HepG2 (cell line): ENCODE measurements around the gene FAHD1. TPM values are rescaled to one million over a fixed set of nuclear protein-coding genes. Genes with fewer than 3 reads are reported as not detected.

Experiments
- ZKSCAN1 ChIP-seq: fragments of 150-350 bp; IDR thresholded peaks from 2 replicates; pipeline ENCODE4 v1.6.1; 2014; ENCODE audit warnings: low read length
- ZNF317 ChIP-seq: sonication (generic); formaldehyde crosslinking; IDR thresholded peaks from 2 replicates; pipeline ENCODE4 v1.5.0; 2020; ENCODE audit warnings: mild to moderate bottlenecking, missing genetic modification reagents
- ZNF562 ChIP-seq: sonication (generic); formaldehyde crosslinking; IDR thresholded peaks from 2 replicates; pipeline ENCODE4 v1.8.0; 2022; ENCODE audit warnings: missing genetic modification reagents, borderline replicate concordance
- ZNF605 ChIP-seq: sonication (generic); formaldehyde crosslinking; IDR thresholded peaks from 2 replicates; pipeline ENCODE4 v1.8.0; 2022; ENCODE audit warnings: mild to moderate bottlenecking, missing genetic modification reagents
- ZNF768 ChIP-seq: sonication (generic); formaldehyde crosslinking; IDR thresholded peaks from 2 replicates; pipeline ENCODE4 v1.4.0; 2020; ENCODE audit warnings: missing genetic modification reagents
- polyA plus RNA-seq, 8 experiments: library from polyadenylated mRNA; depleted of rRNA in 3 of 8; stranded (reverse) in 7 of 8; unstranded in 1 of 8; fragments of >200 nt; fragmentation: Illumina TruSeq in 4 of 8; extraction: Trizol in 4 of 8; gene quantifications; 2 replicates each; pipeline versions ENCODE4 v1.2.1 to v1.2.3, GENCODE V29; 2011 to 2016; ENCODE audit warnings: low read depth in 4 of 8, missing spikeins in 1 of 8, mixed read lengths in 1 of 8; ENCODE audit not compliant: insufficient read depth in 1 of 8
- total RNA-seq, 5 experiments: library from RNA; depleted of rRNA; stranded (reverse); fragments of >200 nt; fragmentation: Illumina TruSeq; extraction: Trizol; gene quantifications; 2 replicates each; pipeline ENCODE4 v1.2.3, GENCODE V29; 2016; ENCODE audit warnings: low read depth in 1 of 5
- TF ChIP-seq, protein P1 (sequence below): sonication (generic); formaldehyde crosslinking; IDR thresholded peaks from 2 replicates; pipeline ENCODE4 v1.4.0; 2020; ENCODE audit warnings: missing genetic modification reagents
- TF ChIP-seq, protein P2 (sequence below): sonication (generic); formaldehyde crosslinking; IDR thresholded peaks from 2 replicates; pipeline ENCODE4 v1.8.1; 2023; ENCODE audit warnings: mild to moderate bottlenecking, moderate library complexity, missing genetic modification reagents
- TF ChIP-seq, protein P3 (sequence below): sonication (generic); formaldehyde crosslinking; IDR thresholded peaks from 2 replicates; pipeline ENCODE4 v1.5.1; 2020; ENCODE audit warnings: mild to moderate bottlenecking, missing genetic modification reagents
- TF ChIP-seq, protein P4 (sequence below): sonication (generic); formaldehyde crosslinking; IDR thresholded peaks from 2 replicates; pipeline ENCODE4 v1.4.0; 2020; ENCODE audit warnings: missing genetic modification reagents, borderline replicate concordance
- TF ChIP-seq, protein P5 (sequence below): sonication (generic); formaldehyde crosslinking; IDR thresholded peaks from 2 replicates; pipeline ENCODE4 v1.9.0; 2021; ENCODE audit warnings: missing genetic modification reagents, mild to moderate bottlenecking, borderline replicate concordance
- TF ChIP-seq, protein P6 (sequence below): sonication (generic); formaldehyde crosslinking; IDR thresholded peaks from 2 replicates; pipeline ENCODE4 v1.5.1; 2020; ENCODE audit warnings: missing genetic modification reagents, mild to moderate bottlenecking, borderline replicate concordance
- TF ChIP-seq, protein P7 (sequence below): IDR thresholded peaks from 2 replicates; pipeline ENCODE4 v1.6.1; 2016; ENCODE audit warnings: missing compliant biosample characterization, missing genetic modification reagents, borderline replicate concordance

Gene FAHD1
- total and polyA plus RNA-seq, 2 of the 13 experiments (the other 11 are each of a cell fraction or from before 2014, with no cell fraction given), result 39.0 to 45.3 TPM

DNA sequence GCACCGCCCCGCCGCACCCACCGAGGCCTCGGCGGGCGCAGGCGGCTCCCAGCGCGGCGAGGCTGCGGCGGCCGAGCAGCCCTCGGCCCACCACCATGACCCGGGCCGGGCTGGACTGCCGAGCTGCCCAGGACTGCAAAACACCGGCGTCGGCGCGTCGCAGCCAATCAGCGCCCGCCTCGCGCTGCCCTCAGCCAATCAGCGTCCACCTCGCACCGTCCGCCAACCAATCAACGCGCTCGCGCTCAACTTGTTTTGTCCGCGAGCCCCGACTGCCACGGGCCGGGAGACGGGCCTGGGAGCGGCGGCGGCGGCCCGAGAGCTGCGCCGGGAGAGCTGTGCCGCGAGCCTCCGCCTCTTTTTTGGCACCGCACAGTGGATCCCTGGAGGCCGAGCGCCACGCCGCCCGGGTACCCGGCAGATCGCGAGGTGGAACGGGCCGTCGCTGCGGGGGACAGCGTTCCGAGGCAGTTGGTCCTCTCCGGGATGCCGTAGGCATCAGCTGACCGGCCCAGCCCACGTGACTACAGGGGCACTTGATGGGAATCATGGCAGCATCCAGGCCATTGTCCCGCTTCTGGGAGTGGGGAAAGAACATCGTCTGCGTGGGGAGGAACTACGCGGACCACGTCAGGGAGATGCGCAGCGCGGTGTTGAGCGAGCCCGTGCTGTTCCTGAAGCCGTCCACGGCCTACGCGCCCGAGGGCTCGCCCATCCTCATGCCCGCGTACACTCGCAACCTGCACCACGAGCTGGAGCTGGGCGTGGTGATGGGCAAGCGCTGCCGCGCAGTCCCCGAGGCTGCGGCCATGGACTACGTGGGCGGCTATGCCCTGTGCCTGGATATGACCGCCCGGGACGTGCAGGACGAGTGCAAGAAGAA lies at the start of gene FAHD1, which contains the start of gene HAGH (continued):
- TF ChIP-seq, protein P1, sequence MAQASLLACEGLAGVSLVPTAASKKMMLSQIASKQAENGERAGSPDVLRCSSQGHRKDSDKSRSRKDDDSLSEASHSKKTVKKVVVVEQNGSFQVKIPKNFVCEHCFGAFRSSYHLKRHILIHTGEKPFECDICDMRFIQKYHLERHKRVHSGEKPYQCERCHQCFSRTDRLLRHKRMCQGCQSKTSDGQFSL (CRISPR knock-in tag), result peak; percentile 36; the same call in 1 of the 2 replicates
- TF ChIP-seq, protein P2, sequence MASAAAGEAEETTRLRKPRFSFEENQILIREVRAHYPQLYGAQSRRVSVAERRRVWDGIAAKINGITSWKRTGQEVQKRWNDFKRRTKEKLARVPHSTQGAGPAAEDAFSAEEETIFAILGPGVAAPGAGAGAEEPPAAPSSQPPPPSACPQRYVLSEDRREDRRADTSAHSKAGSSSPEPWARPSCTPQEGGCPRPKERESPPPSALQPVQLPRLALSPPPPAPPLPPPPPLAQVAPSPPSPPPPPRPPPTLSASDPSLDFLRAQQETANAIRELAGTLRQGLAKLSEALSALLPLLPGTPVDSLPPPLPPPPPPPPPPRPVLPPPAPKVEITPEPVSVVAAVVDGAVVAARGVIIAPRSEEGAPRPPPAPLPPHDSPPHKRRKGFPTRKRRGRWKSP (CRISPR knock-in tag), result peak; percentile 97
- TF ChIP-seq, protein P3, sequence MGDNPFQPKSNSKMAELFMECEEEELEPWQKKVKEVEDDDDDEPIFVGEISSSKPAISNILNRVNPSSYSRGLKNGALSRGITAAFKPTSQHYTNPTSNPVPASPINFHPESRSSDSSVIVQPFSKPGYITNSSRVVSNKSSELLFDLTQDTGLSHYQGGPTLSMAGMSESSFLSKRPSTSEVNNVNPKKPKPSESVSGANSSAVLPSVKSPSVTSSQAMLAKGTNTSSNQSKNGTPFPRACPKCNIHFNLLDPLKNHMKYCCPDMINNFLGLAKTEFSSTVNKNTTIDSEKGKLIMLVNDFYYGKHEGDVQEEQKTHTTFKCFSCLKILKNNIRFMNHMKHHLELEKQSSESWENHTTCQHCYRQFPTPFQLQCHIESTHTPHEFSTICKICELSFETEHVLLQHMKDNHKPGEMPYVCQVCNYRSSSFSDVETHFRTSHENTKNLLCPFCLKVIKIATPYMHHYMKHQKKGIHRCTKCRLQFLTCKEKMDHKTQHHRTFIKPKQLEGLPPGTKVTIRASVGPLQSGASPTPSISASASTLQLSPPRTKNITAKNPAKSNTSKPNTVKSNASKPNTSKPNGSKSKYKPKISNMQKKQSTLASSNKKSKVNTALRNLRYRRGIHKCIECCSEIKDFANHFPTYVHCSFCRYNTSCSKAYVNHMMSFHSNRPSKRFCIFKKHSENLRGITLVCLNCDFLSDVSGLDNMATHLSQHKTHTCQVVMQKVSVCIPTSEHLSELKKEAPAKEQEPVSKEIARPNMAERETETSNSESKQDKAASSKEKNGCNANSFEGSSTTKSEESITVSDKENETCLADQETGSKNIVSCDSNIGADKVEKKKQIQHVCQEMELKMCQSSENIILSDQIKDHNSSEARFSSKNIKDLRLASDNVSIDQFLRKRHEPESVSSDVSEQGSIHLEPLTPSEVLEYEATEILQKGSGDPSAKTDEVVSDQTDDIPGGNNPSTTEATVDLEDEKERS (CRISPR knock-in tag), result peak; percentile 60; the same call in 1 of the 2 replicates
- TF ChIP-seq, protein P4, sequence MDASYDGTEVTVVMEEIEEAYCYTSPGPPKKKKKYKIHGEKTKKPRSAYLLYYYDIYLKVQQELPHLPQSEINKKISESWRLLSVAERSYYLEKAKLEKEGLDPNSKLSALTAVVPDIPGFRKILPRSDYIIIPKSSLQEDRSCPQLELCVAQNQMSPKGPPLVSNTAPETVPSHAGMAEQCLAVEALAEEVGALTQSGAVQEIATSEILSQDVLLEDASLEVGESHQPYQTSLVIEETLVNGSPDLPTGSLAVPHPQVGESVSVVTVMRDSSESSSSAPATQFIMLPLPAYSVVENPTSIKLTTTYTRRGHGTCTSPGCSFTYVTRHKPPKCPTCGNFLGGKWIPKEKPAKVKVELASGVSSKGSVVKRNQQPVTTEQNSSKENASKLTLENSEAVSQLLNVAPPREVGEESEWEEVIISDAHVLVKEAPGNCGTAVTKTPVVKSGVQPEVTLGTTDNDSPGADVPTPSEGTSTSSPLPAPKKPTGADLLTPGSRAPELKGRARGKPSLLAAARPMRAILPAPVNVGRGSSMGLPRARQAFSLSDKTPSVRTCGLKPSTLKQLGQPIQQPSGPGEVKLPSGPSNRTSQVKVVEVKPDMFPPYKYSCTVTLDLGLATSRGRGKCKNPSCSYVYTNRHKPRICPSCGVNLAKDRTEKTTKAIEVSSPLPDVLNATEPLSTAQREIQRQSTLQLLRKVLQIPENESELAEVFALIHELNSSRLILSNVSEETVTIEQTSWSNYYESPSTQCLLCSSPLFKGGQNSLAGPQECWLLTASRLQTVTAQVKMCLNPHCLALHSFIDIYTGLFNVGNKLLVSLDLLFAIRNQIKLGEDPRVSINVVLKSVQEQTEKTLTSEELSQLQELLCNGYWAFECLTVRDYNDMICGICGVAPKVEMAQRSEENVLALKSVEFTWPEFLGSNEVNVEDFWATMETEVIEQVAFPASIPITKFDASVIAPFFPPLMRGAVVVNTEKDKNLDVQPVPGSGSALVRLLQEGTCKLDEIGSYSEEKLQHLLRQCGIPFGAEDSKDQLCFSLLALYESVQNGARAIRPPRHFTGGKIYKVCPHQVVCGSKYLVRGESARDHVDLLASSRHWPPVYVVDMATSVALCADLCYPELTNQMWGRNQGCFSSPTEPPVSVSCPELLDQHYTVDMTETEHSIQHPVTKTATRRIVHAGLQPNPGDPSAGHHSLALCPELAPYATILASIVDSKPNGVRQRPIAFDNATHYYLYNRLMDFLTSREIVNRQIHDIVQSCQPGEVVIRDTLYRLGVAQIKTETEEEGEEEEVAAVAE, result peak; percentile 85; the same call in 1 of the 2 replicates
- TF ChIP-seq, protein P5, sequence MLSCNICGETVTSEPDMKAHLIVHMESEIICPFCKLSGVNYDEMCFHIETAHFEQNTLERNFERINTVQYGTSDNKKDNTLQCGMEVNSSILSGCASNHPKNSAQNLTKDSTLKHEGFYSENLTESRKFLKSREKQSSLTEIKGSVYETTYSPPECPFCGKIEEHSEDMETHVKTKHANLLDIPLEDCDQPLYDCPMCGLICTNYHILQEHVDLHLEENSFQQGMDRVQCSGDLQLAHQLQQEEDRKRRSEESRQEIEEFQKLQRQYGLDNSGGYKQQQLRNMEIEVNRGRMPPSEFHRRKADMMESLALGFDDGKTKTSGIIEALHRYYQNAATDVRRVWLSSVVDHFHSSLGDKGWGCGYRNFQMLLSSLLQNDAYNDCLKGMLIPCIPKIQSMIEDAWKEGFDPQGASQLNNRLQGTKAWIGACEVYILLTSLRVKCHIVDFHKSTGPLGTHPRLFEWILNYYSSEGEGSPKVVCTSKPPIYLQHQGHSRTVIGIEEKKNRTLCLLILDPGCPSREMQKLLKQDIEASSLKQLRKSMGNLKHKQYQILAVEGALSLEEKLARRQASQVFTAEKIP, result no peak
- TF ChIP-seq ZNF605 (peak; percentile 90), ZNF317 (CRISPR knock-in tag) (peak; percentile 77), ZNF562 (CRISPR knock-in tag) (no peak), ZNF768 (peak; percentile 70; the same call in 1 of the 2 replicates), ZKSCAN1 (no peak)
- TF ChIP-seq, protein P6, sequence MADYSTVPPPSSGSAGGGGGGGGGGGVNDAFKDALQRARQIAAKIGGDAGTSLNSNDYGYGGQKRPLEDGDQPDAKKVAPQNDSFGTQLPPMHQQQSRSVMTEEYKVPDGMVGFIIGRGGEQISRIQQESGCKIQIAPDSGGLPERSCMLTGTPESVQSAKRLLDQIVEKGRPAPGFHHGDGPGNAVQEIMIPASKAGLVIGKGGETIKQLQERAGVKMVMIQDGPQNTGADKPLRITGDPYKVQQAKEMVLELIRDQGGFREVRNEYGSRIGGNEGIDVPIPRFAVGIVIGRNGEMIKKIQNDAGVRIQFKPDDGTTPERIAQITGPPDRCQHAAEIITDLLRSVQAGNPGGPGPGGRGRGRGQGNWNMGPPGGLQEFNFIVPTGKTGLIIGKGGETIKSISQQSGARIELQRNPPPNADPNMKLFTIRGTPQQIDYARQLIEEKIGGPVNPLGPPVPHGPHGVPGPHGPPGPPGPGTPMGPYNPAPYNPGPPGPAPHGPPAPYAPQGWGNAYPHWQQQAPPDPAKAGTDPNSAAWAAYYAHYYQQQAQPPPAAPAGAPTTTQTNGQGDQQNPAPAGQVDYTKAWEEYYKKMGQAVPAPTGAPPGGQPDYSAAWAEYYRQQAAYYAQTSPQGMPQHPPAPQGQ, result no peak
- TF ChIP-seq, protein P7, sequence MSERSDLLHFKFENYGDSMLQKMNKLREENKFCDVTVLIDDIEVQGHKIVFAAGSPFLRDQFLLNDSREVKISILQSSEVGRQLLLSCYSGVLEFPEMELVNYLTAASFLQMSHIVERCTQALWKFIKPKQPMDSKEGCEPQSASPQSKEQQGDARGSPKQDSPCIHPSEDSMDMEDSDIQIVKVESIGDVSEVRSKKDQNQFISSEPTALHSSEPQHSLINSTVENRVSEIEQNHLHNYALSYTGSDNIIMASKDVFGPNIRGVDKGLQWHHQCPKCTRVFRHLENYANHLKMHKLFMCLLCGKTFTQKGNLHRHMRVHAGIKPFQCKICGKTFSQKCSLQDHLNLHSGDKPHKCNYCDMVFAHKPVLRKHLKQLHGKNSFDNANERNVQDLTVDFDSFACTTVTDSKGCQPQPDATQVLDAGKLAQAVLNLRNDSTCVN (CRISPR knock-in tag), result no peak
